ENCODE data around the gene NSDHL.

The NSDHL gene

GRCh38 chrX:152915541-152916241 is 84.8 kb downstream of the NSDHL start:
- DNase-seq (ENCODE audit: low spot score), result peak; percentile 63

GRCh38 chrX:152917656-152918579 is 87.1 kb downstream of the NSDHL start:
- DNase-seq (ENCODE audit: low spot score), result no peak

- DNase-seq (ENCODE audit: low spot score), result no peak
These were observed 87.8 kb downstream of the NSDHL start for GRCh38 chrX:152918707-152919106.
